HG03520 (cell line): Measurements from ENCODE around the gene KLHL13.
"Not testable (repeated sequence)": the region's sequence is repeated elsewhere in the genome, so short reads cannot be mapped to it uniquely, and the experiment has no call there.

Experiments used
- ATAC-seq: cut with Tn5 transposase; IDR thresholded peaks from one replicate; pipeline ENCODE4 v1.9.1; 2021; ENCODE audit warnings: mild to moderate bottlenecking, moderate library complexity; ENCODE audit not compliant: unreplicated experiment

KLHL13 gene

DNA sequence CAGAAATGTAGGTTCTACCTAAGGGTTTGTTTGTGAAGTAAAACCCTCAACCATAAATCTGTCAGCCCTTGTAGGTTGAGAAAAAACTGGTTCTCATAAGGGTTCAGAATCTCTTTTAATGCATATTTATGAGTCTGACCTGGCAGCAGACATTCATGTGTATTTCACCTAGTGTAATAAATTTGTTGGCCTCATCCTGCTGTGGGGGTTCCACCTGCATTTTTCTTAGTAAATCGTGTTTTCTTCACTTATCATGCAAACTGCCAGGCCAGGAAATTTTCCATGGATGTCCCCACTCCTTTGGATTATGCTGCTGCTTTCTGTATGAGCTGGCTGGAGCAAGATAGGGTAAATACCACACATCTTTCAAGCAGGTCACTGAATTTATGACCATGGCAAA lies 42.4 kb downstream of the KLHL13 start:
- no peak for ATAC-seq

GRCh38 chrX:118066867-118067515 lies 49.6 kb downstream of the KLHL13 start:
- no peak for ATAC-seq

- peak; percentile 71 for ATAC-seq
These were observed 53.6 kb downstream of the KLHL13 start for GRCh38 chrX:118062817-118063615.

DNA sequence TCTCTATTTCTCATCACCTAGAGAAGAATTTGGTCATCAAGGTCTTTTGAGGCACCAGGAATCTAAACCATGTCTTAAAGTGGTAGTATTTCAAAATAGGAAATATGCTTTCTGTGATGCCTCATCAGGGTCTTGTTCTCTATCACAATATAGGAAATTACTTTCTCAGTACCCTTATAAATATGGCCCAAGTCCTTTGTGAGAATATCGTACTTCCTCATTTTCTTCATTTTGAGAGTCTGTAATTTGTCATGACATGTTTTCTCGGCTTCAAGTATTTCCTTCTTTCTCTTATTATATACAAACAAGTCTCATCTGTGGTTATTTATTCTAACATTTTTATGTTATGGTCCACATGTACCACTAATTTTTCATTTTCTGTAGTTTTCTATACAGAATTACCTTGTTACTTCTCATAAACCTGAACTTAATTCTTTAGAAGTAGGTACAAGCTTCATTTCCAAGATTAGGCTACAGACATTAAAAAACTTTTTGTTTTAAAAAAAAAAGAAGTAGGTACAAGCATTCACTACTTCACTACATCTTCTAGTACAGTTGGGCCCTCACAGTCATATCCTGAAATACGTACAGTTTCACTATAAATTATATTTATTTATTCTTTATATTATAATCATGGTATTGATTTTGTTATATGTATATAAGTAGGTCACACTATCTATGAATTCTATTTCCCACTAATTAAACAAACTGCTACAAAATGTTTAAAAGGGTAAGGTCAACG lies 54.4 kb downstream of the KLHL13 start:
- ATAC-seq, result peak; percentile 47

DNA sequence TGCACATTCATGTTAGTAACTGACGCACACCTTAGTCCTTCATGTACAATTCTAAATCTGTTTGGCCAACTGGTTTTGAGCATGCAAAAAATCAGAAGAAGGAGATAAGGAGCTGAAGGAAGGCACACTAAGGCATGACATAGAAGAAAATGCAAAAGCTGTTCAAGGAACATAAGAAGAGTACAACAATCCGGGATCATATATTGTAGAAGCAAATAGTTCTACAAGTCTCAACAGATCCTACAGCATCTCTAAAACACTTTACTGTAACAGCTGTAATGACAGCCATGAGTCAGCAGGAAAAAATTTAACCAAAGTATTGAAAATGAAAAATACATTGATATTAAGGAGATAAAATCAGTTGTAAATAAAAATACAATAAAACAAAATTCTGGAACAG lies 57.7 kb downstream of the KLHL13 start:
- no peak for ATAC-seq

DNA sequence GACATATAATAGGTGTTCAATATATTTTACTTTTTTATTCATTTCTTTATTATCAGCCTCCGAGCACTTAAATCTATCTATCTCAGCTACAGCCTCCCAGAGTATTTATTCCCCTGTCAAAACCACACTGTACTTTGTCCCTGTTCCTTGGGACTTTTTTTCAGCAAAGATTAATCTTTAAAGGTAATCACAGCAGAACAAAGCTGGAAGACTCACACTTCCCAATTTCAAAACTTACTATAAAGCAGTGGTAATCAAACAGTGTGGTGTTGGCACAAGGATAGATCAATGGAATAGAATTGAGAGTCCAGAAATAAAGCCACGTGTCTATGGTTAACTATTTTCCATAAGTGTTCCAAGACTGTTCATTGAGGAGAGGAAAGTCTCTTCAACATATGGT lies 59.7 kb downstream of the KLHL13 start:
- no peak for ATAC-seq

DNA sequence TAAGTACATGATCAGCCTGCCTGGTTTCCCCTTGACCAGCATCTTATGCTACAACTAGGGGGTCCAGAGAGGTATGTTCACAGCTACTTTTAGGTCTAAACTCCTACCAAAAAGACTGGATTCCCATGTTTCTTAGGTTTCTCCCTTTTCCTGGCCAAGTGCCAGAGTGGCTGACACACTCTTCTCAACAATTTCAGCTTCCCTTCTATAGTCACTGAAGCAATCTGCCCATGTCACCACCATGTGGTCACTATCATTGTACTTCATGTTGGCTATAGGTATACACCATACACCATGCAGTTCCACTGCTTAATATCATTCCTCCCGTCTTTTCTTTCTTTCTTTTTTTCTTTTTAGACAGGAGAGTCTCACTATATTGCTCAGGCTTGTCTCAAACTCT lies 66.9 kb downstream of the KLHL13 start:
- no peak for ATAC-seq

DNA sequence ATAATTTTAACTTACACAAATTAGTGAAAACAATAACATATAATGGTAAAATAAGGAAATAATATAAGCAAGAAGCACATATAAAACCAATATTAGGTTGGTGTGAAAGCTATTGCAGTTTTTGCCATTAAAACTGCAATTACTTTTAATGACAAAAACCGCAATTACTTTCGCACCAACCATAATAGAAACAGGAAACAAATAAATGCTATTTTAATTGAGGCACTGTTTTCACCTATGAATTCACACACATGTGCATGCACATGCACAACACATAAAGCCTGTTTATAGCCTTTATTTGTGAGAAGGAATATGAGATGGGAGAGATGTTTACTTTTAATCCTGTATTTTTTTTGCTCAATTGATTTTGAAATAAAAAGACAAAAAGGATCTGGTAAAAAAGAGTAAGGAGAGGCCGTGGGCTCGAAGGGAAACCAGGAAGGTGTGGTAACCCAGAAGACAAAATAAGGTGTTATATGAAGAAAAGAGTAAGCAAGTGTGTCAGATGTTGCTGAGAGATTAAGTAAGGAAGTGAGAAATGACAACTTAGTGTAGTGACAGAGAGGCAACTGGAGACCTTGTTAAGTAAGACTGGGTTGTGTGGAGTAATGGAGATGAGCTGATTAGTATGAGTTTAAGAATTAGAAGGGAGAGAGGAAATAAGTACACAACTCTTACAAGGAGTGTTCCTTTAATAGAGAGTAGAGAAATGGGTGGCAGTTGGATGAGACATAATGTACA lies 69.0 kb downstream of the KLHL13 start:
- ATAC-seq, result no peak

DNA sequence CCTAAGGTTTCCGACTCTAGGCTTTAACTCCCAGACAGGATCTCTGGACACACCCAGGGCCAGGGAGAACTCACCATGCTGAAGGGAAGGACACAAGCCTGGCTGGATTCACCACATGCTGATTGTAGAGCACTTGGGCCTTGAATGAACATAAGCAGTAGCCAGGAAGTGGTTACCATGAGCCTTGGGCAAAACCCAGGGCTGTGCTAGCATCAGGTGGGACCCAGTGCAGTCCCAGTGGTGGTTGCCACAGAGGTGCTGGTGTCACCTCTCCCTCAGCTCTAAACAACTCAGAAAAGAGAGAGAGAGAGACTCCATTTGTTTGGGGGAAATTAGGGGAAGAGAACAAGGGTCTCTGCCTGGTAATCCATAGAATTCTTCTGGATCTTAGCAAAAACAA lies 77.0 kb downstream of the KLHL13 start:
- no peak for ATAC-seq

- ATAC-seq, result no peak
These were observed 77.8 kb downstream of the KLHL13 start for GRCh38 chrX:118038614-118039365.

DNA sequence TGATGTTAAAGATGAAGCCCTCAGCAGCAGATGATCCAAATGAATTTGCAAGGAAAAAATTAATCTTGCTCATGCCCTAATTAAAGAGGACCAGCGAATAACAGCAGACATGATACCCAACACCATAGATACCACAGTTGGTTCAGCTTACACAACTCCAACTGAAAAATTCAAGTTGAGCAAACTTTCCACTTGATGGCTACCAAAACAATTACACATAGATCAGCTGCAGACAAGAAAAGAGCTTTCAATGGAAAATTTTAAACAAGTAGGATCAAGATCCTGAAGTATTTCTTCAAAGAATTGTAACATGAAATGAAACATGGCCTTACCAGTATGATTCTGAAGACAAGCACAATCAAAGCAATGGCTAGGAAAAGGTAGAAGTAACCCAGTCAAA lies 90.0 kb downstream of the KLHL13 start:
- no peak for ATAC-seq

GRCh38 chrX:118025226-118025625 lies 91.4 kb downstream of the KLHL13 start:
- no peak for ATAC-seq

- no peak for ATAC-seq
These were observed 92.1 kb downstream of the KLHL13 start for GRCh38 chrX:118024482-118024881.

- no peak for ATAC-seq
These were observed 93.9 kb downstream of the KLHL13 start for GRCh38 chrX:118022753-118023152.

GRCh38 chrX:118016422-118016821 lies 100.2 kb downstream of the KLHL13 start:
- no peak for ATAC-seq

- ATAC-seq, result not testable (repeated sequence)
These were observed 114.2 kb downstream of the KLHL13 start for GRCh38 chrX:118002417-118002816.

- ATAC-seq, result no peak
These were observed 116.1 kb downstream of the KLHL13 start for GRCh38 chrX:118000518-118000917.

DNA sequence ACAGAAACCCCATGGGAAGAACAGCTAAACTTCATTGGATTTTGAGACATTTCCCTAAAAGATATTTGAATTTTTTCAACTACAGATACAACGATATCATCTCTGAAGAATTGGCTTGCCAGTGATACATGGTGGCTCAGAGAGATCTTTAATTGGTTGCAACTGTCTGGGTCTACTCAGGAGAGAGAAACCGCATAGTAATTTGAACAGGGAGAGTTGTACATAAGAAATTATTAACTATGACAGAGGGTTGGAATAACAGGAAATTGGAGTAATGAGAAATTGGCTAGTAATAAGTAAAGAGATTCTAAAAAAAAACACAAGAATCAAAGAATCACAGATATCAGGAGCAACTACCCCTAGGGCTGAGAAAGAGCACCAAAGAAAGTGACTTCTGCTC lies 118.4 kb downstream of the KLHL13 start:
- no peak for ATAC-seq

DNA sequence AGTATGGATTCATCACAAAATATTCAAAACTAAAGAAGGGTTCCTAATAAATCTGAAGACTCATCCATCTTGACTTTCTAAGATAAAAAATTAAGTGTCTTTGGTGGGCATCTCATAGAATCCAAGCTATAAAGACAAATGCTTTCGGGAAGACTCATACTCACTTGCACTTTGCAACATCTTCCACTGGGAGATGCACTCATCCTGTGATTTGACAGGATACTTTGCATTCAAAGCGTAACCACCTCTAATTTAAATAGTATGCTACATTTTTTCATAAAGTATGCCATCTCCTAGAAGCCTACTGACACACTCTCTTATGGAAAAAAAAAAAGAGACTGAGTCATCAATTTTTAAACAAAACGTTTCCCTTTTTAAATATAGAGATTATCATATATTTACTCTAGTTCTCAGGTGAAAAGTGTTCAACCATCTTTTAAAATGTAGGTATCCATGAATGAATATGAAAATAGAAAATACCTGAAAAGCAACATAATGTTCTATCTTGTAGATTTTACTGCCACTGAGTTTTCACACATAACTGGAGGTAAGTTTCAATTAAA lies 119.6 kb downstream of the KLHL13 start:
- no peak for ATAC-seq

GRCh38 chrX:117996408-117996807 lies 120.2 kb downstream of the KLHL13 start:
- ATAC-seq, result no peak
